Type B pancreatic cell (in vitro differentiated cells): ENCODE data around the gene RAMP3. TPM values are rescaled to one million over a fixed set of nuclear protein-coding genes. Genes with fewer than 3 reads are reported as not detected.

Source experiments
- DNase-seq: peaks from one replicate; pipeline ENCODE4 v3.0.0; 2021; ENCODE audit warnings: mixed read lengths; ENCODE audit not compliant: unreplicated experiment; ENCODE audit errors: extremely low spot score
- H3K27ac Mint-ChIP-seq: 2 replicates; pipeline ENCODE4 v1.8.0; 2021; ENCODE audit warnings: mild to moderate bottlenecking, mixed read lengths
- H3K27me3 Mint-ChIP-seq: 2 replicates; pipeline ENCODE4 v1.8.0; 2021; ENCODE audit warnings: mixed read lengths
- H3K36me3 Mint-ChIP-seq: 2 replicates; pipeline ENCODE4 v1.8.0; 2021; ENCODE audit warnings: mixed read lengths
- H3K4me1 Mint-ChIP-seq: one replicate; pipeline ENCODE4 v1.8.0; 2021; ENCODE audit warnings: mixed read lengths; ENCODE audit not compliant: unreplicated experiment
- H3K4me3 Mint-ChIP-seq: 2 replicates; pipeline ENCODE4 v1.8.0; 2021; ENCODE audit warnings: mild to moderate bottlenecking, mixed read lengths
- H3K9me3 Mint-ChIP-seq: 2 replicates; pipeline ENCODE4 v1.8.0; 2021; ENCODE audit warnings: mixed read lengths
- total RNA-seq: library from RNA; stranded (reverse); gene quantifications from 2 replicates; pipeline ENCODE4 v1.2.1, GENCODE V29; 2021; ENCODE audit warnings: low replicate concordance
- TF ChIP-seq, protein P1 (sequence below): fragments of 200-600 bp; sonication (generic); conservative IDR thresholded peaks from 2 replicates; pipeline ENCODE4 v1.5.0; 2021; ENCODE audit warnings: antibody characterized with exemption, mild to moderate bottlenecking

RAMP3 gene
- total RNA-seq, 1 donor from 2014 or later = 0.70 TPM

GRCh38 chr7:45143616-45144015, 14.0 kb upstream of the RAMP3 start:
- Mint-ChIP-seq H3K9me3 (no peaks in the 10 kb centered on the region), H3K36me3 (no peaks in the 10 kb centered on the region), H3K4me3 (no peak overlapping the region), H3K4me1 (no peaks in the 10 kb centered on the region), H3K27me3 (peaks cover 23% of the 10 kb centered on the region), H3K27ac (no peak overlapping the region)
- TF ChIP-seq, protein P1, sequence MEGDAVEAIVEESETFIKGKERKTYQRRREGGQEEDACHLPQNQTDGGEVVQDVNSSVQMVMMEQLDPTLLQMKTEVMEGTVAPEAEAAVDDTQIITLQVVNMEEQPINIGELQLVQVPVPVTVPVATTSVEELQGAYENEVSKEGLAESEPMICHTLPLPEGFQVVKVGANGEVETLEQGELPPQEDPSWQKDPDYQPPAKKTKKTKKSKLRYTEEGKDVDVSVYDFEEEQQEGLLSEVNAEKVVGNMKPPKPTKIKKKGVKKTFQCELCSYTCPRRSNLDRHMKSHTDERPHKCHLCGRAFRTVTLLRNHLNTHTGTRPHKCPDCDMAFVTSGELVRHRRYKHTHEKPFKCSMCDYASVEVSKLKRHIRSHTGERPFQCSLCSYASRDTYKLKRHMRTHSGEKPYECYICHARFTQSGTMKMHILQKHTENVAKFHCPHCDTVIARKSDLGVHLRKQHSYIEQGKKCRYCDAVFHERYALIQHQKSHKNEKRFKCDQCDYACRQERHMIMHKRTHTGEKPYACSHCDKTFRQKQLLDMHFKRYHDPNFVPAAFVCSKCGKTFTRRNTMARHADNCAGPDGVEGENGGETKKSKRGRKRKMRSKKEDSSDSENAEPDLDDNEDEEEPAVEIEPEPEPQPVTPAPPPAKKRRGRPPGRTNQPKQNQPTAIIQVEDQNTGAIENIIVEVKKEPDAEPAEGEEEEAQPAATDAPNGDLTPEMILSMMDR = no peak
- DNase-seq = no peak

DNA sequence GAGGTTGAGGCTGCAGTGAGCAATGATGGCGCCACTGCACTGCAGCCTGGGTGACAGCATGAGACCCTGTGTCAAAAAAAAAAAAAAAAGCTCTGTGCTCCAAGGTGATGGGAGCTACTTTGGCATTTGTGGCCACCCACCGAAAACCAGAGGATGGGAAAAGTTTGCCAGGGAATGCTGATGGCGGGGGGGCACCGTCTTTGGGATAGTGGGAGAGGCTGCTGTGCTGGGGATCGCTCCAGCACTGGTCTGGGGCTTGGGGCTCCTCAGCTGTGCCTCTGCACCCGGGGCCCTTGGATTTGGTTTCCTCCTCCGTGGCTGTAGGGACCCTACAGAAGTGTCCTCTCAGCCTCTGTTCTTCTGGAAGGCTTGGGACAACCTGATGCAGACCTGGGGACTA, 11.7 kb upstream of the RAMP3 start:
- no peaks in the 10 kb centered on the region for H3K9me3 Mint-ChIP-seq
- TF ChIP-seq, protein P1 = no peak
- no peaks in the 10 kb centered on the region for H3K4me1 Mint-ChIP-seq
- H3K27ac Mint-ChIP-seq = no peak overlapping the region
- no peak for DNase-seq
- H3K36me3 Mint-ChIP-seq = no peaks in the 10 kb centered on the region
- H3K4me3 Mint-ChIP-seq = no peak overlapping the region
- H3K27me3 Mint-ChIP-seq = peaks cover 26% of the 10 kb centered on the region

DNA sequence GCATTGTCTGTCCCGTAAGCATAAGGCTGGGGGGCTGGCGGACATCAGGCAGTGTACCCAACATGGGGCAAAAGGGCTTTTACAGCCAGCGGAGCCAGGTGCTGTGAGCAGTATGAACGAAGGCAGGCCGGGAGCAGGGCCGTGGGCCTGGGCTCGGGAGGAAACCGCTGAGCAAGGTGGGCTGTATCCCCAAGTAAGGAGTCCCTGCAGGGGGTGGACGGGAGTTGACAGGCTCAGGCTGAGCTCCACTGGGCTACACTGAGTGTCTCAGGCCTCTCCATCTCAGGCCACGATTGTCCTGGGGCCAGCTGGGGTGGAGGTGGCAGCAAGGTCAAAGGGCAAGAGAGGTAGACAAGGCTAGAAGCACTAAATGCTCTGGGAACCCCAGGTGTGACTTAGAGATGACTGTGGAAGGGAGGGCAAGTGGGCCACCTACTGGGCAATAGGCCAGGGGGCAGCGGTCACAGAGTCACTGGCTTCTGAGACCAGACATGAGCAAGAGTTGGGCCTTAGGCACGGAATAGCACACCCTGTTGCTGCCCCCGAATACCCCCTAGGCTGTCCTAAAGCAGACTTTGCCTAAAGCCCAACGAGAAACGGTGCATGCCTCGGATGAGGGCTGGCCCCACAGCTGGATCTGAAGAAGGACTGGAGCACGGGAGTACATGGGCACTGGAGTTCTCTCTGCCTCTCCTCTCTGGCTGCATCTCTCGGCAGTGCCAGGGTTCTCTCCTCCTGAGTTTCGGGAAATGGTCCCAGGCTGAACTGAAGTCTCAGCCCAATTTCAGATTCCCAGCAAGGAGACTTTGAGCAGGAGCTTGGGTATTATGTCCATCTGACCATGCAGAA, 10.8 kb upstream of the RAMP3 start:
- no peaks in the 10 kb centered on the region for H3K4me1 Mint-ChIP-seq
- no peak overlapping the region for H3K4me3 Mint-ChIP-seq

DNA sequence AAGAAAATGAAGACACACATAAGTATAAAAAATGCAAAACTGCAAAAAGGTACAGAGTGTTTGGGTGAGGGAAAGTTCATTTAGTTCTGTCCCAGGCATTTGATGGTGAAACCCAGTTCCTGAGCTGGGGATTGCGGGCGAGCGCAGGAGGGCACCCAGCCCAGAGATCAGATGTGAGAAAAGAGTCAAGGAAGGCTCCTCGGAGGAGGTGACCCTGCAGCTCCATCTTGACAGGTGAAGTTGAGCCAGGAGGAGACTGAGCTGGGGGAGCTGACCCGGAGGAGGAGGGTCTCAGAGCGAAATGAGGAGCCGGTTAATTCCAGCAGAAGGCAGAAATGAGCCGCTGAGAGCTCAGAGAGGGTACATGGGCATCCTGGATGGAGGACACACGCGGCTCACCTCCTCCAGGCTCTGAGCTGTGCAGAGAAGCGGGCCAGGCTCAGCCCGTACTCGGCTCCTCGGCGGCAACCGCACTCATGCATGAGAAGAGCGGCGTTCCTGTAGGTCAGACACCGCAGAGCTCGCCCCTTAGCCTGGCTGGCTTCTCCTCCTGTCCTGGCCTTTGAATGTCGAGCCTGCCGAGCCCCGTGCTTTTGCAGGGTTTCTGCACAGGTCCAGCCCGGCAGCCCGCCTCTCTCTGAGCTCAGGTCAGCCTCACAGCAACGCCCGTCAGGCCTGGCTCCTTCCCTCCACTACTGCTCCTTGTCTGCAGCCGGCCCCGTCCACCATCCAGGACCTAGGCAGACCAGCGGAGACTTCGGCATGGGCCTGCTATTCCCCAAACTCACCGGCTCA, 9.5 kb upstream of the RAMP3 start:
- Mint-ChIP-seq H3K27ac (no peak overlapping the region), H3K9me3 (no peaks in the 10 kb centered on the region), H3K27me3 (peaks cover 34% of the 10 kb centered on the region), H3K4me1 (no peaks in the 10 kb centered on the region), H3K4me3 (no peak overlapping the region), H3K36me3 (no peaks in the 10 kb centered on the region)
- no peak for DNase-seq
- TF ChIP-seq, protein P1 = no peak

More for the DNA sequence above, 10.8 kb upstream of the RAMP3 start:
- no peaks in the 10 kb centered on the region for H3K9me3 Mint-ChIP-seq
- H3K27me3 Mint-ChIP-seq = peaks cover 30% of the 10 kb centered on the region
- DNase-seq = no peak
- H3K36me3 Mint-ChIP-seq = no peaks in the 10 kb centered on the region
- TF ChIP-seq, protein P1 = no peak
- H3K27ac Mint-ChIP-seq = no peak overlapping the region

- H3K27ac Mint-ChIP-seq = no peak overlapping the region
Observed at GRCh38 chr7:45148653-45148973, 9.0 kb upstream of the RAMP3 start.

More at GRCh38 chr7:45148653-45148973, 9.0 kb upstream of the RAMP3 start:
- TF ChIP-seq, protein P1 = no peak
- H3K27me3 Mint-ChIP-seq = peaks cover 32% of the 10 kb centered on the region
- no peaks in the 10 kb centered on the region for H3K4me1 Mint-ChIP-seq
- H3K4me3 Mint-ChIP-seq = no peak overlapping the region
- DNase-seq = no peak
- no peaks in the 10 kb centered on the region for H3K36me3 Mint-ChIP-seq
- H3K9me3 Mint-ChIP-seq = no peaks in the 10 kb centered on the region
